Ishikawa (cell line): ENCODE results near the gene GRIK1.

Source experiments
- CEBPB ChIP-seq: IDR thresholded peaks from 2 replicates; pipeline ENCODE4 v1.6.1; 2012
- CREB1 ChIP-seq: IDR thresholded peaks from 2 replicates; pipeline ENCODE4 v1.6.1; 2012; ENCODE audit warnings: low read depth
- EGR1 ChIP-seq: IDR thresholded peaks from 2 replicates; pipeline ENCODE4 v1.6.1; 2012
- EP300 ChIP-seq: IDR thresholded peaks from 2 replicates; pipeline ENCODE4 v1.6.1; 2012; ENCODE audit warnings: borderline replicate concordance
- FOXM1 ChIP-seq: IDR thresholded peaks from 2 replicates; pipeline ENCODE4 v1.6.1; 2012; ENCODE audit warnings: low read depth, borderline replicate concordance
- MAX ChIP-seq: IDR thresholded peaks from 2 replicates; pipeline ENCODE4 v1.6.1; 2012
- NFIC ChIP-seq: IDR thresholded peaks from 2 replicates; pipeline ENCODE4 v1.6.1; 2012
- RAD21 ChIP-seq: IDR thresholded peaks from 2 replicates; pipeline ENCODE4 v1.6.1; 2012; ENCODE audit warnings: low read depth
- REST ChIP-seq: IDR thresholded peaks from 2 replicates; pipeline ENCODE4 v1.6.1; 2012; ENCODE audit warnings: low read depth, mild to moderate bottlenecking
- TAF1 ChIP-seq: IDR thresholded peaks from 2 replicates; pipeline ENCODE4 v1.6.1; 2012; ENCODE audit warnings: low read depth, mild to moderate bottlenecking
- TCF12 ChIP-seq: IDR thresholded peaks from 2 replicates; pipeline ENCODE4 v1.6.1; 2012; ENCODE audit warnings: low read depth
- TEAD4 ChIP-seq: IDR thresholded peaks from 2 replicates; pipeline ENCODE4 v1.6.1; 2012
- USF1 ChIP-seq: IDR thresholded peaks from 2 replicates; pipeline ENCODE4 v1.6.1; 2012
- YY1 ChIP-seq: IDR thresholded peaks from 2 replicates; pipeline ENCODE4 v1.6.1; 2012; ENCODE audit warnings: low read depth
- ZBTB7A ChIP-seq: IDR thresholded peaks from 2 replicates; pipeline ENCODE4 v1.6.1; 2012; ENCODE audit warnings: low read depth

The GRIK1 gene

GRCh38 chr21:29797155-29797554 is 142.6 kb downstream of the GRIK1 start:
- TF ChIP-seq TAF1 (no peak), EP300 (no peak), REST (no peak), ZBTB7A (no peak), NFIC (no peak), YY1 (no peak)

- TF ChIP-seq EGR1, result no peak
- TF ChIP-seq EP300, result no peak
- TF ChIP-seq CEBPB, result no peak
- TF ChIP-seq NFIC, result no peak
- no peak for TF ChIP-seq CREB1
- TF ChIP-seq USF1, result no peak
- TF ChIP-seq REST, result no peak
- no peak for TF ChIP-seq MAX
- no peak for TF ChIP-seq TEAD4
- TF ChIP-seq ZBTB7A, result no peak
- no peak for TF ChIP-seq TAF1
- TF ChIP-seq RAD21, result no peak
- TF ChIP-seq FOXM1, result no peak
- no peak for TF ChIP-seq YY1
- no peak for TF ChIP-seq TCF12
These were observed 146.1 kb downstream of the GRIK1 start for GRCh38 chr21:29793712-29794111.

- TF ChIP-seq MAX (no peak), RAD21 (no peak), REST (no peak)
These were observed 150.4 kb downstream of the GRIK1 start for GRCh38 chr21:29789393-29789792.

- TF ChIP-seq TEAD4, result no peak
- TF ChIP-seq NFIC, result no peak
- no peak for TF ChIP-seq CREB1
- no peak for TF ChIP-seq MAX
- TF ChIP-seq FOXM1, result no peak
- no peak for TF ChIP-seq TAF1
- TF ChIP-seq USF1, result no peak
- no peak for TF ChIP-seq CEBPB
- TF ChIP-seq EGR1, result no peak
These were observed 151.0 kb downstream of the GRIK1 start for GRCh38 chr21:29788752-29789151.

- TF ChIP-seq USF1 (no peak), EP300 (no peak), TAF1 (no peak), ZBTB7A (no peak), EGR1 (no peak), TEAD4 (no peak), TCF12 (no peak), CREB1 (no peak), MAX (no peak), FOXM1 (no peak), CEBPB (no peak), NFIC (no peak), REST (no peak), RAD21 (no peak), YY1 (no peak)
These were observed 152.4 kb downstream of the GRIK1 start for GRCh38 chr21:29787361-29787909.
